HepG2 (cell line): ENCODE results near the gene ANGPTL7. TPM values are rescaled to one million over a fixed set of nuclear protein-coding genes. Genes with fewer than 3 reads are reported as not detected.

ENCODE experiments used
- ATAC-seq: fragments of 200-7000 bp; cut with Tn5 transposase; 3 replicates; pipeline ENCODE4 v1.9.1; 2020; ENCODE audit warnings: mild to moderate bottlenecking, moderate library complexity
- BruUV-seq: library from RNA; stranded (reverse); fragments of 400-500 nt; replicated peaks from 2 replicates; lab custom pipeline; 2021; lab: Mats Ljungman, UMichigan
- CTCF ChIA-PET: fragments of 300-600 bp; formaldehyde crosslinking; extraction: SDS; loops from one replicate; lab custom pipeline; 2021; ENCODE audit warnings: low total read pairs, inconsistent platforms, low intra/inter-chr PET ratio; lab: Yijun Ruan, JAX
- POLR2A ChIA-PET: fragments of 350-600 bp; sonication (Branson Sonifier 250); formaldehyde crosslinking; loops from one replicate; lab custom pipeline; 2020; ENCODE audit warnings: antibody characterized with exemption, inconsistent platforms; lab: Yijun Ruan, JAX
- DNase-seq: peaks from one replicate; pipeline ENCODE4 v3.0.0-alpha.2; 2015; ENCODE audit warnings: low spot score
- FAIRE-seq: peaks from 3 replicates; lab custom pipeline; 2011; peaks lifted over from hg19 to GRCh38; lab: Jason Lieb, UNC
- H2AFZ ChIP-seq: one replicate; pipeline ENCODE4 v1.6.1; 2011; ENCODE audit warnings: low read length, inconsistent platforms
- H3K27ac ChIP-seq: fragments of 300-600 bp; 3 replicates; pipeline ENCODE4 v1.8.0; 2011; ENCODE audit warnings: mixed run types, mild to moderate bottlenecking, mixed read lengths, low read length, inconsistent platforms; ENCODE audit not compliant: insufficient read depth; ENCODE audit errors: extremely low read length
- H3K27me3 ChIP-seq, 2 experiments: fragments of 200-600 bp in 1 of 2; 2 replicates in 1 of 2; 3 replicates in 1 of 2; pipeline versions ENCODE4 v1.6.0 to v1.8.0; 2011; ENCODE audit warnings: low read length in 2 of 2, mild to moderate bottlenecking in 2 of 2, moderate library complexity in 2 of 2, inconsistent platforms in 1 of 2; ENCODE audit not compliant: insufficient read depth in 2 of 2, control insufficient read depth in 1 of 2
- H3K36me3 ChIP-seq, 2 experiments: fragments of 200-600 bp in 1 of 2; replicated peaks in 1 of 2; 2 replicates in 1 of 2; 3 replicates in 1 of 2; pipeline versions ENCODE4 v1.5.1 to v1.8.0; 2011; ENCODE audit warnings: low read length in 2 of 2, inconsistent platforms in 1 of 2; ENCODE audit not compliant: insufficient read depth in 2 of 2, control insufficient read depth in 1 of 2
- H3K4me1 ChIP-seq: 2 replicates; pipeline ENCODE4 v1.5.1; 2012; ENCODE audit warnings: low read length, inconsistent platforms; ENCODE audit not compliant: insufficient read depth
- H3K4me2 ChIP-seq: 2 replicates; pipeline ENCODE4 v1.6.0; 2011; ENCODE audit warnings: low read depth, low read length, inconsistent platforms
- H3K4me3 ChIP-seq, 3 experiments: fragments of 200-600 bp in 1 of 3; sonication (generic), shearing (Covaris generic) in 1 of 3; replicated peaks in 1 of 3; 2 replicates each; pipeline ENCODE4 v1.5.1; 2011 to 2016; ENCODE audit warnings: low read length in 3 of 3, inconsistent platforms in 2 of 3, low read depth in 2 of 3, mild to moderate bottlenecking in 2 of 3, control low read depth in 1 of 3, mixed read lengths in 1 of 3; ENCODE audit not compliant: insufficient read depth in 1 of 3
- H3K79me2 ChIP-seq: one replicate; pipeline ENCODE4 v1.6.1; 2011; ENCODE audit warnings: low read length, inconsistent platforms; ENCODE audit not compliant: insufficient read depth
- H3K9ac ChIP-seq: 2 replicates; pipeline ENCODE4 v1.6.0; 2011; ENCODE audit warnings: mild to moderate bottlenecking, low read depth, low read length, inconsistent platforms; ENCODE audit not compliant: insufficient read depth
- H3K9me3 ChIP-seq: 2 replicates; pipeline ENCODE4 v1.5.1; 2012; ENCODE audit warnings: mild to moderate bottlenecking, low read length
- H4K20me1 ChIP-seq: 2 replicates; pipeline ENCODE4 v1.6.0; 2011; ENCODE audit warnings: inconsistent platforms, mild to moderate bottlenecking, low read length, moderate library complexity; ENCODE audit not compliant: insufficient read depth
- ARID2 ChIP-seq: sonication (generic); formaldehyde crosslinking; IDR thresholded peaks from 2 replicates; pipeline ENCODE4 v1.8.1; 2022; ENCODE audit warnings: mild to moderate bottlenecking, missing genetic modification reagents, borderline replicate concordance
- FOXA3 ChIP-seq: IDR thresholded peaks from 2 replicates; pipeline ENCODE4 v1.6.1; 2016; ENCODE audit warnings: missing genetic modification reagents, missing compliant biosample characterization
- GATAD2A ChIP-seq: IDR thresholded peaks from 2 replicates; pipeline ENCODE4 v1.6.1; 2016
- NCOA2 ChIP-seq: sonication (generic); formaldehyde crosslinking; IDR thresholded peaks from 2 replicates; pipeline ENCODE4 v1.8.0; 2022; ENCODE audit warnings: inconsistent platforms
- SRSF4 ChIP-seq: fragments of 200-400 bp; formaldehyde crosslinking; IDR thresholded peaks from one replicate; pipeline ENCODE4 v1.6.1; 2018; ENCODE audit warnings: mild to moderate bottlenecking, low read depth, low read length, moderate library complexity; ENCODE audit not compliant: poor library complexity, severe bottlenecking
- TAF1 ChIP-seq: sonication (generic); formaldehyde crosslinking; IDR thresholded peaks from 2 replicates; pipeline ENCODE4 v1.4.0; 2020; ENCODE audit warnings: missing genetic modification reagents
- ZNF264 ChIP-seq: sonication (generic); formaldehyde crosslinking; IDR thresholded peaks from 2 replicates; pipeline ENCODE4 v1.4.0; 2020; ENCODE audit warnings: missing genetic modification reagents
- ZNF567 ChIP-seq: sonication (generic); formaldehyde crosslinking; IDR thresholded peaks from 2 replicates; pipeline ENCODE4 v1.8.1; 2023; ENCODE audit warnings: mild to moderate bottlenecking, missing genetic modification reagents, borderline replicate concordance
- ZNF589 ChIP-seq: sonication (generic); formaldehyde crosslinking; conservative IDR thresholded peaks from 2 replicates; pipeline ENCODE4 v1.8.0; 2022; ENCODE audit warnings: mild to moderate bottlenecking, moderate library complexity, missing genetic modification reagents
- ZNF724P ChIP-seq: sonication (generic); formaldehyde crosslinking; IDR thresholded peaks from 2 replicates; pipeline ENCODE4 v1.8.0; 2022; ENCODE audit warnings: missing genetic modification reagents, borderline replicate concordance
- WGBS: methylation state at CpG from one replicate; pipeline ENCODE4 v1.1.6; 2017; ENCODE audit warnings: low lambda C conversion rate; 5-methylcytosine and 5-hydroxymethylcytosine counted together
- in situ Hi-C: cut with HindIII; loops from 2 replicates; pipeline ENCODE4 v1.10.0; 2017; ENCODE audit warnings: low pct_unique_long_range_greater_than_20kb; ENCODE audit not compliant: extremely low pct_ligation_motif_present
- intact Hi-C: fragments of 100-400 bp; cut with micrococcal nuclease; formaldehyde crosslinking; loops from one replicate; pipeline ENCODE4 v1.10.0; 2022; ENCODE audit not compliant: unreplicated experiment
- polyA plus RNA-seq, 8 experiments: library from polyadenylated mRNA; depleted of rRNA in 3 of 8; stranded (reverse) in 7 of 8; unstranded in 1 of 8; fragments of >200 nt; fragmentation: Illumina TruSeq in 4 of 8; extraction: Trizol in 4 of 8; gene quantifications; 2 replicates each; pipeline versions ENCODE4 v1.2.1 to v1.2.3, GENCODE V29; 2011 to 2016; ENCODE audit warnings: low read depth in 4 of 8, missing spikeins in 1 of 8, mixed read lengths in 1 of 8; ENCODE audit not compliant: insufficient read depth in 1 of 8
- total RNA-seq, 5 experiments: library from RNA; depleted of rRNA; stranded (reverse); fragments of >200 nt; fragmentation: Illumina TruSeq; extraction: Trizol; gene quantifications; 2 replicates each; pipeline ENCODE4 v1.2.3, GENCODE V29; 2016; ENCODE audit warnings: low read depth in 1 of 5
- TF ChIP-seq, protein P1 (sequence below): sonication (generic); formaldehyde crosslinking; IDR thresholded peaks from 2 replicates; pipeline ENCODE4 v1.4.0; 2020; ENCODE audit warnings: mild to moderate bottlenecking, missing genetic modification reagents
- TF ChIP-seq, protein P2 (sequence below): sonication (generic); formaldehyde crosslinking; IDR thresholded peaks from 2 replicates; pipeline ENCODE4 v1.5.0; 2020; ENCODE audit warnings: missing genetic modification reagents

Gene ANGPTL7
- total and polyA plus RNA-seq, 2 of the 13 experiments (the other 11 are each of a cell fraction or from before 2014, with no cell fraction given): not detected

DNA sequence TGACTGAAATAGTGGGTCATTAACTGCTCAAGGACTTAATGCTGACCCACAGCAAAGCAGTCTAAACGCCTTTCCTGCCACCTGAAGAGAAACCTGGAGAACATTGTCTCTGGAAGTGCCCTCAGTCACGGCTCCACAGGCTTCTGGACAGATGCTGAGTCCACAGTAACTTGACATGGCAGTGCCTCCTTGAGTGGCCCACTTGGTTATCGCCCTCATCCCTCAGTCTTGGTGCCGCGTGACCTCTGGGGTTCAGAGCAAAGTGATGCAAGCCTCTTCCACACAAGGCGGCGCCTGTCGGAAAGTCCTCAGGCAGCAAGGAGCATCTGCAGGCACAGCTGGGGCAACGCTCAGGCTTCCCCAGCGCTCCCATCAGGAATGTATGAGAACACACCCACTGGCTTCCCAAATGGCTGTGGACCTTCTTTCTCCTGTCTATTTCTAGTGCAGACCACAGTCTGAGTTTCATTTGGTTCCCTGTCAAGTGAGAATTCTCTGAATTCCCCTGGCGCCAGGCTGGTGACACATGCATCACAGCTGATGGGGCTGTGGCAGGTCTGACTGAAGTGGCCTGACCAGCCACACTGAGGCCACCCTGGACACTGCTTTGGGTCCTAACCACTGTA is 13.0 kb upstream of the ANGPTL7 start:
- Histone ChIP-seq H3K9me3 (no peaks in the 10 kb centered on the region), H3K4me2 (no peak overlapping the region), H3K27ac (no peak overlapping the region), H3K4me1 (peaks cover 9% of the 10 kb centered on the region; the same call in 1 of the 2 replicates), H3K36me3 (peaks cover 2 to 3% of the 10 kb centered on the region in 2 experiments; a peak in 2 of 5 replicates), H3K27me3 (no peaks in the 10 kb centered on the region), H2AFZ (no peak overlapping the region), H3K4me3 (no peak overlapping the region), H3K79me2 (no peaks in the 10 kb centered on the region), H4K20me1 (no peaks in the 10 kb centered on the region), H3K9ac (no peak overlapping the region)
- 98% methylated on average over 5 of the region's 11 CpGs for WGBS
- ATAC-seq (no peak), FAIRE-seq (no peak), DNase-seq (no peak)
- intact Hi-C loops (no loop called here), in situ Hi-C loops (no loop called here)
- TF ChIP-seq TAF1: no peak
- TF ChIP-seq, protein P1, sequence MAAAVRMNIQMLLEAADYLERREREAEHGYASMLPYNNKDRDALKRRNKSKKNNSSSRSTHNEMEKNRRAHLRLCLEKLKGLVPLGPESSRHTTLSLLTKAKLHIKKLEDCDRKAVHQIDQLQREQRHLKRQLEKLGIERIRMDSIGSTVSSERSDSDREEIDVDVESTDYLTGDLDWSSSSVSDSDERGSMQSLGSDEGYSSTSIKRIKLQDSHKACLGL (CRISPR knock-in tag): no peak
- TF ChIP-seq ZNF589 (CRISPR knock-in tag): no peak
- no peak for TF ChIP-seq ZNF264 (CRISPR knock-in tag)
- POLR2A ChIA-PET: no interaction called here
- CTCF ChIA-PET: no interaction called here
- BruUV-seq: no TSS peak

GRCh38 chr1:11178021-11179015 is 10.8 kb upstream of the ANGPTL7 start:
- H3K9me3 ChIP-seq: no peaks in the 10 kb centered on the region
- H3K9ac ChIP-seq: no peak overlapping the region
- no peaks in the 10 kb centered on the region for H4K20me1 ChIP-seq
- no peak overlapping the region for H2AFZ ChIP-seq
- peaks cover 9% of the 10 kb centered on the region; the same call in 1 of the 2 replicates for H3K4me1 ChIP-seq
- peaks cover 2 to 9% of the 10 kb centered on the region in 2 experiments; a peak in 2 of 5 replicates for H3K36me3 ChIP-seq
- intact Hi-C loops (no loop called here), in situ Hi-C loops (no loop called here)
- no peak for ATAC-seq
- FAIRE-seq: no peak
- no peak overlapping the region for H3K4me3 ChIP-seq
- ChIA-PET CTCF (no interaction called here), POLR2A (no interaction called here)
- no peak overlapping the region for H3K27ac ChIP-seq
- WGBS: 96% methylated on average over 5 of the region's 7 CpGs
- H3K4me2 ChIP-seq: no peak overlapping the region
- no peak for DNase-seq
- no peaks in the 10 kb centered on the region for H3K79me2 ChIP-seq
- BruUV-seq: no TSS peak
- no peaks in the 10 kb centered on the region for H3K27me3 ChIP-seq
- TF ChIP-seq ZNF567 (no peak), NCOA2 (CRISPR knock-in tag) (no peak), ARID2 (CRISPR knock-in tag) (no peak), SRSF4 (no peak), FOXA3 (CRISPR knock-in tag) (no peak), GATAD2A (CRISPR knock-in tag) (no peak), ZNF724P (CRISPR knock-in tag) (no peak)
- TF ChIP-seq, protein P2, sequence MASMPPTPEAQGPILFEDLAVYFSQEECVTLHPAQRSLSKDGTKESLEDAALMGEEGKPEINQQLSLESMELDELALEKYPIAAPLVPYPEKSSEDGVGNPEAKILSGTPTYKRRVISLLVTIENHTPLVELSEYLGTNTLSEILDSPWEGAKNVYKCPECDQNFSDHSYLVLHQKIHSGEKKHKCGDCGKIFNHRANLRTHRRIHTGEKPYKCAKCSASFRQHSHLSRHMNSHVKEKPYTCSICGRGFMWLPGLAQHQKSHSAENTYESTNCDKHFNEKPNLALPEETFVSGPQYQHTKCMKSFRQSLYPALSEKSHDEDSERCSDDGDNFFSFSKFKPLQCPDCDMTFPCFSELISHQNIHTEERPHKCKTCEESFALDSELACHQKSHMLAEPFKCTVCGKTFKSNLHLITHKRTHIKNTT (CRISPR knock-in tag): no peak
